Stimulated activated CD8-positive, alpha-beta memory T cell treated with anti-CD3 and anti-CD28 coated beads, Interleukin-12 subunit alpha, Interleukin-12 subunit beta, amount 100 ng/mL, for 1 hour (primary cell): ENCODE results near the gene CCSAP.

Experiments
- DNase-seq: peaks from one replicate; pipeline ENCODE4 v3.0.0-alpha.2; 2020; ENCODE audit warnings: low read depth

Gene CCSAP

GRCh38 chr1:229286099-229286766 is 56.6 kb downstream of the CCSAP start:
- no peak for DNase-seq

- no peak for DNase-seq
These were observed 57.4 kb downstream of the CCSAP start for GRCh38 chr1:229285440-229285839.

- DNase-seq = no peak
These were observed 58.0 kb downstream of the CCSAP start for GRCh38 chr1:229284887-229285286.

GRCh38 chr1:229283183-229283611 is 59.6 kb downstream of the CCSAP start:
- DNase-seq = no peak

- no peak for DNase-seq
These were observed 60.5 kb downstream of the CCSAP start for GRCh38 chr1:229282295-229282823.

GRCh38 chr1:229281339-229281926 is 61.4 kb downstream of the CCSAP start:
- no peak for DNase-seq

- DNase-seq = no peak
These were observed 61.9 kb downstream of the CCSAP start for GRCh38 chr1:229280921-229281320.

- DNase-seq = no peak
These were observed 62.6 kb downstream of the CCSAP start for GRCh38 chr1:229280037-229280828.

- DNase-seq = no peak
These were observed 63.6 kb downstream of the CCSAP start for GRCh38 chr1:229279242-229279641.

- DNase-seq = no peak
These were observed 64.6 kb downstream of the CCSAP start for GRCh38 chr1:229278120-229278741.

GRCh38 chr1:229275005-229275404 is 67.8 kb downstream of the CCSAP start:
- no peak for DNase-seq

GRCh38 chr1:229273507-229274232 is 69.2 kb downstream of the CCSAP start:
- no peak for DNase-seq

GRCh38 chr1:229272164-229273158 is 70.4 kb downstream of the CCSAP start:
- DNase-seq = no peak

GRCh38 chr1:229271448-229272159 is 71.2 kb downstream of the CCSAP start:
- no peak for DNase-seq
